Endothelial cell of umbilical vein (primary cell): ENCODE results near the gene SLC26A8. TPM values are rescaled to one million over a fixed set of nuclear protein-coding genes. Genes with fewer than 3 reads are reported as not detected.
"Not testable (repeated sequence)": the region's sequence is repeated elsewhere in the genome, so short reads cannot be mapped to it uniquely, and the experiment has no call there.

Source experiments
- BruUV-seq: library from RNA; stranded (reverse); fragments of 400-500 nt; replicated peaks from 2 replicates; lab custom pipeline; 2021; lab: Mats Ljungman, UMichigan
- CTCF ChIA-PET: fragments of 300-600, 350-600 bp; sonication (Branson Sonifier 250); formaldehyde crosslinking; loops from one replicate; lab custom pipeline; 2021; ENCODE audit warnings: antibody characterized with exemption, inconsistent platforms; lab: Charles Lee
- POLR2A ChIA-PET: fragments of 300-600, 350-600 bp; sonication (Branson Sonifier 250); formaldehyde crosslinking; loops from one replicate; lab custom pipeline; 2021; ENCODE audit warnings: antibody characterized with exemption, inconsistent platforms; lab: Charles Lee
- DNase-seq: peaks from one replicate; pipeline ENCODE4 v3.0.0-alpha.2; 2011; ENCODE audit warnings: low read depth, low spot score
- FAIRE-seq: peaks from 2 replicates; lab custom pipeline; 2011; peaks lifted over from hg19 to GRCh38; lab: Jason Lieb, UNC
- H2AFZ ChIP-seq: 2 replicates; pipeline ENCODE4 v1.6.0; 2012; ENCODE audit warnings: low read depth, low read length, control low read depth, inconsistent platforms
- H3K27ac ChIP-seq: 2 replicates; pipeline ENCODE4 v1.5.1; 2011; ENCODE audit warnings: low read depth, mild to moderate bottlenecking, control low read depth, low read length, moderate library complexity; ENCODE audit not compliant: insufficient read depth
- H3K27me3 ChIP-seq, 2 experiments: 2 replicates each; pipeline versions ENCODE4 v1.6.0 to v1.6.1; 2011; ENCODE audit warnings: low read length in 2 of 2, mixed read lengths in 1 of 2; ENCODE audit not compliant: control insufficient read depth in 2 of 2, insufficient read depth in 2 of 2
- H3K36me3 ChIP-seq, 2 experiments: 2 replicates in 1 of 2; 3 replicates in 1 of 2; pipeline ENCODE4 v1.5.1; 2011; ENCODE audit warnings: low read length in 2 of 2, mild to moderate bottlenecking in 1 of 2, moderate library complexity in 1 of 2; ENCODE audit not compliant: control insufficient read depth in 2 of 2, insufficient read depth in 2 of 2; ENCODE audit errors: extremely low read depth in 1 of 2
- H3K4me1 ChIP-seq: 3 replicates; pipeline ENCODE4 v1.5.1; 2011; ENCODE audit warnings: mild to moderate bottlenecking, low read length; ENCODE audit not compliant: control insufficient read depth, insufficient read depth; ENCODE audit errors: extremely low read depth
- H3K4me2 ChIP-seq: 2 replicates; pipeline ENCODE4 v1.6.1; 2011; ENCODE audit warnings: low read length, control low read depth, mixed read lengths; ENCODE audit not compliant: insufficient read depth
- H3K4me3 ChIP-seq, 3 experiments: fragments of 200-600 bp in 1 of 3; sonication (generic), shearing (Covaris generic) in 1 of 3; replicated peaks in 1 of 3; 2 replicates each; pipeline ENCODE4 v1.5.1; 2011 to 2016; ENCODE audit warnings: control low read depth in 3 of 3, low read length in 3 of 3, mild to moderate bottlenecking in 2 of 3, inconsistent platforms in 1 of 3, low read depth in 1 of 3, moderate library complexity in 1 of 3; ENCODE audit not compliant: insufficient read depth in 1 of 3
- H3K79me2 ChIP-seq: 2 replicates; pipeline ENCODE4 v1.6.0; 2012; ENCODE audit warnings: low read length, inconsistent platforms; ENCODE audit not compliant: control insufficient read depth, insufficient read depth
- H3K9ac ChIP-seq: replicated peaks from 2 replicates; pipeline ENCODE3; 2011; ENCODE audit warnings: low read length, control low read depth; ENCODE audit not compliant: insufficient read depth; ENCODE audit errors: extremely low read depth
- H3K9me1 ChIP-seq: replicated peaks from 3 replicates; pipeline ENCODE4 v1.6.0; 2011; ENCODE audit warnings: mild to moderate bottlenecking, low read length; ENCODE audit not compliant: control insufficient read depth, insufficient read depth; ENCODE audit errors: extremely low read depth
- H3K9me3 ChIP-seq: replicated peaks from 2 replicates; pipeline ENCODE4 v1.5.1; 2012; ENCODE audit warnings: low read length, inconsistent platforms; ENCODE audit not compliant: control insufficient read depth, insufficient read depth
- H4K20me1 ChIP-seq: replicated peaks from 2 replicates; pipeline ENCODE3; 2011; ENCODE audit warnings: mild to moderate bottlenecking, low read length; ENCODE audit not compliant: control insufficient read depth, insufficient read depth; ENCODE audit errors: extremely low read depth
- dilution Hi-C: fragments of 300-500 bp; cut with MboI; formaldehyde crosslinking; loops from one replicate; pipeline ENCODE4 v1.15.0; 2019; ENCODE audit warnings: low sequenced_read_pairs; ENCODE audit not compliant: extremely low pct_ligation_motif_present
- intact Hi-C: fragments of 100-400 bp; cut with micrococcal nuclease; formaldehyde crosslinking; loops from one replicate; pipeline ENCODE4 v1.10.0; 2022
- polyA plus RNA-seq, 4 experiments: library from polyadenylated mRNA; depleted of rRNA in 3 of 4; stranded (reverse) in 3 of 4; unstranded in 1 of 4; fragments of >200 nt; gene quantifications; 2 replicates each; pipeline versions ENCODE4 v1.2.1 to v1.2.3, GENCODE V29; 2011 to 2012; ENCODE audit warnings: missing spikeins in 1 of 4
- total RNA-seq: library from RNA; stranded (reverse); gene quantifications from 2 replicates; pipeline ENCODE4 v1.2.3, GENCODE V29; 2021

Gene SLC26A8
- total and polyA plus RNA-seq, 2 donors (not counting 3 experiments of a cell fraction or from before 2014, with no cell fraction given), result 0.01 TPM; not detected in 1

DNA sequence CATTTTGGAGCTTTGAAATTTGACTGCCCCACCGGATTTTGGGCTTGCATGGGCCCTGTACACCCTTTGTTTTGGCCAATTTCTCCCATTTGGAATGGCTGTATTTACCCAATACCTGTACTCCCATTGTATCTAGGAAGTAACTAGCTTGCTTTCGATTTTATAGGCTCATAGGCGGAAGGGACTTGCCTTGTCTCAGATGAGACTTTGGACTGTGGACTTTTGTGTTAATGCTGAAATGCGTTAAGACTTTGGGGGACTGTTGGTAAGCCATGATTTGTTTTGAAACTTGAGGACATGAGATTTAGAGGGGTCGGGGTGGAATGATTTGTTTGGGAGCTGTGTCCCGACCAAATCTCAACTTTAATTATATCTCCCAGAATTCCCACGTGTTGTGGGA, 83.3 kb downstream of the SLC26A8 start:
- H3K4me1 ChIP-seq, H3K79me2 ChIP-seq, DNase-seq, BruUV-seq, H4K20me1 ChIP-seq, FAIRE-seq, H3K9ac ChIP-seq, dilution Hi-C loops, POLR2A ChIA-PET, H3K9me1 ChIP-seq, H3K4me3 ChIP-seq, H2AFZ ChIP-seq, H3K27ac ChIP-seq, H3K36me3 ChIP-seq, H3K4me2 ChIP-seq, intact Hi-C loops, H3K9me3 ChIP-seq, H3K27me3 ChIP-seq: not testable (repeated sequence)
- CTCF ChIA-PET, result interaction anchor here (0.6 kb wide), 1 partner anchor 125 kb away, joined by 3 read pairs; no protein-coding TSS in a partner anchor

GRCh38 chr6:35940014-35940413, 84.4 kb downstream of the SLC26A8 start:
- DNase-seq, H3K36me3 ChIP-seq, H3K4me2 ChIP-seq, H3K4me3 ChIP-seq, intact Hi-C loops, H3K9me1 ChIP-seq, H2AFZ ChIP-seq, H3K27ac ChIP-seq, BruUV-seq, H3K9me3 ChIP-seq, dilution Hi-C loops, H4K20me1 ChIP-seq, H3K27me3 ChIP-seq, H3K9ac ChIP-seq, H3K79me2 ChIP-seq, CTCF ChIA-PET, POLR2A ChIA-PET, H3K4me1 ChIP-seq, FAIRE-seq: not testable (repeated sequence)

GRCh38 chr6:35939259-35939658, 85.2 kb downstream of the SLC26A8 start:
- H2AFZ ChIP-seq, DNase-seq, H3K4me3 ChIP-seq, FAIRE-seq, H3K36me3 ChIP-seq, H3K4me1 ChIP-seq, dilution Hi-C loops, H3K27me3 ChIP-seq, H3K9me3 ChIP-seq, POLR2A ChIA-PET, H3K9ac ChIP-seq, H4K20me1 ChIP-seq, BruUV-seq, H3K9me1 ChIP-seq, CTCF ChIA-PET, H3K27ac ChIP-seq, H3K4me2 ChIP-seq, H3K79me2 ChIP-seq, intact Hi-C loops: not testable (repeated sequence)
